GM19328 (cell line): ENCODE data around the gene UBE3D.
"Not testable (repeated sequence)": the region's sequence is repeated elsewhere in the genome, so short reads cannot be mapped to it uniquely, and the experiment has no call there.

Source experiments
- ATAC-seq: cut with Tn5 transposase; IDR thresholded peaks from one replicate; pipeline ENCODE4 v1.9.1; 2021; ENCODE audit warnings: mild to moderate bottlenecking, moderate library complexity; ENCODE audit not compliant: unreplicated experiment

The UBE3D gene

DNA sequence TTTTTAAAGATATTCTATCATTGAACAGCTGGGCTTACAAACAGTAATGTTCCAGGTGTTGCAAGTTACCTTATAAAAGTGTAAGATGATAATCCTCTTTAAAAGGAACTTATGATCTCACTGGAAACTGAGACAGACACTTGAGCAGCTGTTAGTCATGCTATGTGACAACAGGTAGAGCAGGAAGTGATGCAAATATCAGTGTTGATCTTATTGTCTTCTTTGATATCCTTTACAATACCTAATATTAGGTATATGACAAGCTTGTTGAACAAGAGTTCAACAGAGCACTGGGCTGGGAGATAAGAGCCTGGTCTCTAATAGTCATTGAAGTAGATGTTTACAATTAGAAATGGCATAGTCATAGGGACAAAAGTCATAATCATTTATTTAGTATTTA lies 150.0 kb downstream of the UBE3D start:
- no peak for ATAC-seq

DNA sequence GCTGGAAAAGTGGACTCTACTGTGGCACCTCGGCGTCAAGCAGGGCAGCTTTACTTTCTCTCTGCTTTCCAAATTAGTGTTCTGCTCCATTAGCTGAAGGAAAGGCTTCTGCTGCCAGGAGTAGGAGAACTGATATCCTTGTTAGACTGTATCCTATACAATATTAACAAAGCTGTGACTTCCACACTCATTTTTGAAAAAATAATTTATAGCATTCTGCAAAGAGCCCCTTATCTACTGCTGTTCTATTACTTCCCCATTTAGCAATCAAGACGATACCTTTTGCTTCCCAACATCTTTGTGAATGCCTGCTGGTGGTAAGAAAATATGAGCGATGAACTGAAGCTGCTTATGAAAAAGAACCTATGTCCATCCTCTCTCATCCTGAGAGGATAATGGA lies 151.1 kb downstream of the UBE3D start:
- no peak for ATAC-seq

- no peak for ATAC-seq
Observed at GRCh38 chr6:82910820-82911219, 154.8 kb downstream of the UBE3D start.

DNA sequence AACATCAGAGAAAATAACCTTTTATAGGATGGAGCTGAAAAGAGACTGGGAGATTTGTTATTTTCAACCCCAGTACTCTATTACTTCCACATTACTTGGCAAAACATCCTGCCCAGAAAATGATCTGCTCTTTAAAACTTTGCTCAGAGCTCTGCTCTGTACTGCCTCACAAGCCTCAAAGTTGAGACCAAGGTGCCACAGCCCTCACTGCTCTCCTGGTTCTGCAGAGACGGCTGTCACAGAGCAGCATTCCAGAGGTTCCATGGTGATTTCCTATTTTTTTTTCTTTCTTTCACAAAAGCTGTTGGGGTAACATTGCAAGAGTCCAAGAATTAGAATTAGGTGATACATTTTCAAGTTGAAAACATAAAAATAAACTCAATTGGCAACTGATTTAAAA lies 155.2 kb downstream of the UBE3D start:
- ATAC-seq = no peak

DNA sequence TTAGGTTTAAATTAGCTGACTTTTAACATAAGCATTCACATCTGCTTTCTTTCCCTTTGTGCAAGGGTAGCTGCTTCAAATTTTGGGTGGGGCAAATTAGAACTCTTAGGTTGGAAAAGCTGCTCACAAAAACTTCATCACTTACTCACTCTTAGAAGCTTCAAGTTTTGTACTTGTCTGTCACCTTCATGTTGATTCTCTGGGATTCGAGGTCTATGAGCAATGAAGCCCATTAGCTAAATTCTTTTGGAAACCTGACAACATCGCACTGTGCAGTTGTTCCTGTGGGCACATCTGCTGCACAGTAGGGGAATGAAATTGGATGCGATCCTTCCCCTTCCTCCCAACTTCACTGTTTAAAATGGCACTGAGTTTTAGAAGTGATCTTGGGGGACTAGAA lies 156.1 kb downstream of the UBE3D start:
- no peak for ATAC-seq

- ATAC-seq = no peak
Observed at GRCh38 chr6:82908661-82909060, 157.0 kb downstream of the UBE3D start.

DNA sequence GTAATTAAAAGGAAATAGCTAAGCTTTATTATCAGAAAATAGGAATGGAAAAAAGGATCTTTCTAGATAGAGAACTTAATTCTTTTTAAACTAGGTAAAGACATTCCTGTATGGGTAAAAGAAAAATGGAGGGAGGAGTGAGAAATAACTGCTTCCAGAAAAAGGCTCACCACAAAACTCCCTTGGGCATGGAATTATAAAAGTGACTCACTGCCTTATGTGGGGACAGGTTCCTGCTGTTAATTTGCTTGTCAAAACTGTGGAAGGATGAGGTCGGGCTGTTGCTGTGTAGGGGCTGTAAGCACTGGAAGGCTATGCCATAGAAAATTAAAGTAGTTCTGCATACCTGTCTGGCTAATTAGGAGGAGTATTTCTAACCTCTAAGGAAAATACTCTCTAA lies 158.7 kb downstream of the UBE3D start:
- ATAC-seq = no peak

DNA sequence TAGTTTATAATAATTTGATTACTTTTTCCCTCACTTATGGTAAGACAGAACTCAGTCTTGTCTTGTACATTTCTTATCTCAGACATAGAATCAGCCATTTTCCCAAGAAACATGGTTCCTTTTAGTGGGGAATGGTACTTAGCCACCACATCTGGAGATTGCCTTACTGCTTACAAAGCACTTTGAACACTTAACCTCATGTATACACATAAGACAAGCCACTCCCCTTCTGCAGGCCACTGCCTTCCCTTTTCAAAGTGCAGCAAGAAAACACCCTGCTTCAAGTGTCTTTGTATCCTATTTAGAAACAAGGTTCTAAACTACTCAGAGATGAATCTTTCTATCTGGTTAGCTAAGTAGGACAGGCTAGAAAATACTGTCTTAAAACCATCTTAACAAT lies 159.2 kb downstream of the UBE3D start:
- no peak for ATAC-seq

DNA sequence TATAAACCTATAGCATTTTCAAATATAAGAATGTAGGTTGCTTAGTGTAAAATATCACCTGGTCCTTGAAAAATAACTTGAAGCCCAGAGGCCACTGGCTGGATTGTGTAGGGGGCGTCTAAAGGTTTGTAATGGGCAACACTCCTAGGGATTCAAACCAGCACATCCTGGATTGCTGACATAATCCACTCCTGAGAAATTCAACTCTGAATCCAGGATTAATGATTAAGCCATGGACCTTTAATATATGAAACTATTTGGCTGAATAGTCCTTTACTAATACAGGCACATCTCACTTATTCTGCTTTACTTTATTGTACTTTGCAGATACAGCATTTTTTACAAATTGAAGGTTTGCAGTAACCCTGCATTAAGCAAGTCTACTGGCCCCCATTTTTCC lies 160.8 kb downstream of the UBE3D start:
- no peak for ATAC-seq

GRCh38 chr6:82904257-82904656 lies 161.4 kb downstream of the UBE3D start:
- no peak for ATAC-seq

DNA sequence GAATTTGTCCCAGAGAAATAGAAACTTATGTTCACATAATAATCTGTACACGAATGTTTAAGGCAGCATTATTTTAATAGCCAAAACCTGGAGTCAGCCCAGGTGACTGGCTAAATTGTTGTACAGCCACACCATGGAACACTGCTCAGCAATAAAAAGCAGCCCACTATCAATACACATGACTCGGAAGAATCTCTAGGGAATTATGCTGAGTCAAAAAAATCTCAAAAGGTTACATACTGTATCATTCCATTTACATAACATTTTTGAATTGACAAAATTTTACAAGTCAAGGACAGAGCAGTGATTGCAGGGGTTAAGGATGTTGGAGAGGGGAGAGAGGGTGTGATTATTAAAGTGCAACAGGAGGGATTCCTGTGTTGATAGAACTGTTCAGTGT lies 163.4 kb downstream of the UBE3D start:
- ATAC-seq = no peak

GRCh38 chr6:82894653-82895259 lies 170.9 kb downstream of the UBE3D start:
- ATAC-seq = no peak

GRCh38 chr6:82893889-82894652 lies 171.6 kb downstream of the UBE3D start:
- no peak for ATAC-seq

GRCh38 chr6:82891503-82891902 lies 174.1 kb downstream of the UBE3D start:
- ATAC-seq = not testable (repeated sequence)

DNA sequence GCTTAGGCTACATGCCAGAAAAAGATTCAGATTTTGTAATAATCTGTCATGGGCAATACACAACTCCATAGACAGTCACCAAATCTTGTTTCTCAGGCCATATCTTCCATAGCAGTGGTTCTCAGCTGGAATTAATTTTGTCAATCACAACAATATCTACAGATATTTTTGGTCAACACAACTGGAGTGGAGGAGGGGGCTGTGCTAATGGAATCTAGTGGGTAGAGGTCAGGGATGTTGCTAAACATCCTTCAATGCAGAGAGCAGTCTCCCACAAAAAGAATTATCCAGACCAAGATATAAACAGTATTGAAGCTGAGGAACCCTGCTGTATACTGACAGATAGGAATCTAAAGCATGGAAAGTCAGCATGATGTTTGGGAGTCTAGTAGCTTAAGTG lies 174.6 kb downstream of the UBE3D start:
- ATAC-seq = no peak

DNA sequence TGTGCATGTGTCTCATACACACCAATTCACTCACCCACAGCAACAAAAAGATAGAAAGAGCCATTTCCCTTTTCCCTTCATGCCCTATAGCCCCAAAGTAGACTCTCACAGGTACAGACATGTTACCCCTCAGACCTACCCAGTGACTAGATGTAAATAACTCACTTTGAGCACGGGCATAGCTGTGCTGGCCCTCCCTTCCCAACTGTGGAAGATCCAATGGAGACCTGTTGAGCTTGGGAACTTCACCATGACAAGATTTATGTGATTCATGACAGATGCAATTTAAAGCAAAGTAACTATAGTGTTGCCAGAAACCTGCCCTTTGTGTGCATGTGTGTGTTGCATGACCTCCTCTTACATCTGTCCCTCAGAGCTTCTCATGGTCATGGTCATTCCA lies 175.4 kb downstream of the UBE3D start:
- ATAC-seq = no peak

GRCh38 chr6:82889143-82889542 lies 176.5 kb downstream of the UBE3D start:
- no peak for ATAC-seq

DNA sequence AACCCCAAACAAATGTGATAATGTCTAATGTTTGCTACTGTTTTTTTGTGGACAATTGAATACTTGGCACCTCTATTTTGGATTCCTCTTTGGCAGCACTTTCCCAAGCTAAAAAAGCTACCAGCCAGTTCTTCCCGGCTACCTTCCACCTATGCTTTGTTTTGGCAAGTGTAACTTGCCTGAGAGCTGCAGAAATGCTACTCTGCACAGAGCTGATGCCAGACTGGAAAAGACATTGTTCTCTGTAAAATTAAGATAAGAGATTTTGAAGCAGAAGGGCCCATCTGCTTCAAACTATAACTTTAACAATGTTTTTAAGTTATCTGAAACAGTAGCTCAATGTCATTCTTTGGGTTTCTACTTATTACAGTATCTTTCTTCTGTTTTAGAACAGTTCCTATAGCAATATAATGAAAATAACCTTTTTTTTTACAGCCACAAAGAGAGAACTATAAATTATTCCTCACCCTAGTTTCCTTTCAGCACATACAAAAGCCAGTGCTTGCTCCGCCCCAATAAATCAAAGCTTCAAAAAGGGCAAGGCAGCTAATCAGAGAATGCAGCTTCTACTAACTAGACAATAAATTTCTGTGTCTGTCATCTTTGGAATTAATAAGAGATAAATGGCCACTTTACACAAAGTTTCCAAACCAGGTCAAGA lies 183.1 kb downstream of the UBE3D start:
- no peak for ATAC-seq

DNA sequence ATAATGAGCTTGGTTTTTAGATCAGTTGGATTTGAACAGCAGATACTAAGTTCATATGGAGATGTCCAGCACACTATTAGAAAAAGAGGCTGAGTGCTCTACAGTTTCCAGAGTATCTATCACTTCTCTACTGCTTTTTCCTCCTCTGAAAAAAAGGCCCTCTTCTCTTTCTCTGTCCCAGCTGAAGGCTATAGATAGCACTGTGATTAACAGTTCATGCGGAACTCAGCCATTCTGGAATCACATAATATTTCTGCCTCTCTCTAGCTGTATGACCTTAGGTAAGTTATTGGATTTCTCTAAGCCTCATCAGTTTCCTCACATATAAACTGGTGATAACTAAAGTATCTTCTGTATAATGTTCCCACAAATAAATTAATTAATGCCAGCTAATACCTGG lies 184.1 kb downstream of the UBE3D start:
- no peak for ATAC-seq

- ATAC-seq = no peak
Observed at GRCh38 chr6:82878812-82879211, 186.8 kb downstream of the UBE3D start.

DNA sequence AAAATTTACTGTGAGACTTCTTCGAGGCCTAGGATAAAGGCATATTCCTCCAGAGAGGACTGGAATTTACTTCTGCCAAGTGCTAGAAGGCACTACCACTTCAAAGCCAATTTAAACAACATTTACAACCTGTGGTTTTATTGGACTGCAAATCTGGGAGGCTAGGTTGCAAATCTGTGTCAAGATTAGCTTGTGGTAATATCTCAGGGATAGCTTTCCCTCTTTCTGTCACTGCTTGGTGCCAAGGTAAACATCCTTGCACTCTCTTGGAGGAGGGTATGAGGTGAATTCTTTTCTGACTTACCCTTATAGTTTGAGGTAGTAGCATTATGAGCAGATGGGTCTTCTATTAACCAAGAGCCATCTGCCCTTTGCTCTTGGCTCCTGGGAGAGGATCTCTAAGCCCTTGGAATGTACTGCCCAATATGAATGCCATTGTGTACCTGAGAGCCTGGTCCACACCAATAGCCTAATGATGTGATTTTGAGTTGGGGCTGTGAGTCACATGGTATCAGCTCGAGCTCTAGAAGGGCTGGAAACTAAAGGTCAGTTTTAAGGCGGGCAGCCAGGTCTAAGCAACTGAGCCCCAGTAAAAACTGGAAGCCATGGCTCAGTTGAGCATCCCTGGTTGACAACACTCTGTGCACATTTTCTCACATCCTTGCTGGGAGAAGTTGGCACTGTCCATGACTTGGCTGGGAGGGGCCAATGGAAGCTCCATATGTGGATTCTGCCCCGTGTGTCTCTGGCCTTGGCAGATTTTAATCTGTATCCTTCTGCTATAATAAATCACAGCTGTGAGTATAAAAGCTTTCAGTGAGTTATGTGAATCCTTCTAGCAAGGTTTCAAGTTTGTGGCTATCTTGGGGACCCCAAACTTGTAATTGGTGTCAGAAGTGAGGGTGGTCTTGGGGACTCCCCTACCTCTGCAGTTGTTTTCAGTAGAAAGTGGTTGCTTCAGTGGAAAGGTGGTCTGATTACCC lies 188.1 kb downstream of the UBE3D start:
- no peak for ATAC-seq
